Activated B cell treated with CpG ODN at 0.5 μM for 24 hours (primary cell): ENCODE data around the gene MPPED1. TPM values are rescaled to one million over a fixed set of nuclear protein-coding genes. Genes with fewer than 3 reads are reported as not detected.

Experiments
- ATAC-seq: fragments of 200-7000 bp; cut with Tn5 transposase; one replicate; pipeline ENCODE4 v1.10.0; 2021; ENCODE audit warnings: low read depth, mild to moderate bottlenecking, moderate library complexity
- CTCF ChIA-PET: fragments of 350-600 bp; sonication (Branson Sonifier 250); formaldehyde crosslinking; loops from one replicate; lab custom pipeline; 2021; ENCODE audit warnings: antibody characterized with exemption; lab: Charles Lee
- POLR2A ChIA-PET: fragments of 350-600 bp; sonication (Branson Sonifier 250); formaldehyde crosslinking; loops from one replicate; lab custom pipeline; 2021; ENCODE audit warnings: antibody characterized with exemption; lab: Charles Lee
- DNase-seq: peaks from one replicate; pipeline ENCODE4 v3.0.0; 2022
- H3K27ac Mint-ChIP-seq: one replicate; pipeline ENCODE4 v1.8.0; 2020; ENCODE audit warnings: mixed read lengths
- H3K27me3 Mint-ChIP-seq: one replicate; pipeline ENCODE4 v1.8.0; 2021; ENCODE audit warnings: mixed read lengths
- H3K36me3 Mint-ChIP-seq: one replicate; pipeline ENCODE4 v1.8.0; 2021; ENCODE audit warnings: low read depth, mixed read lengths
- H3K4me1 Mint-ChIP-seq: one replicate; pipeline ENCODE4 v1.8.0; 2021; ENCODE audit warnings: mixed read lengths
- H3K4me3 Mint-ChIP-seq: one replicate; pipeline ENCODE4 v1.8.0; 2020; ENCODE audit warnings: mild to moderate bottlenecking, mixed read lengths
- H3K9me3 Mint-ChIP-seq: one replicate; pipeline ENCODE4 v1.8.0; 2020; ENCODE audit warnings: mixed read lengths
- CTCF ChIP-seq: fragments of 200-600 bp; IDR thresholded peaks from one replicate; pipeline ENCODE4 v1.8.0; 2022; ENCODE audit warnings: antibody characterized with exemption, mild to moderate bottlenecking
- intact Hi-C: fragments of 100-400 bp; cut with micrococcal nuclease; formaldehyde crosslinking; loops from one replicate; pipeline ENCODE4 v1.15.1; 2024
- total RNA-seq: library from RNA; stranded (reverse); gene quantifications from 2 replicates; pipeline ENCODE4 v1.2.3, GENCODE V29; 2022

The MPPED1 gene
- total RNA-seq = not detected in 2 replicates

- H3K36me3 Mint-ChIP-seq = no peaks in the 10 kb centered on the region
- intact Hi-C loops = no loop called here
- H3K4me1 Mint-ChIP-seq = no peaks in the 10 kb centered on the region
- TF ChIP-seq CTCF = no peak
- DNase-seq (no peak), ATAC-seq (no peak)
- H3K4me3 Mint-ChIP-seq = no peak within 1 kb of the TSS
- H3K27me3 Mint-ChIP-seq = peaks cover 49% of the 10 kb centered on the region
- no peaks in the 10 kb centered on the region for H3K9me3 Mint-ChIP-seq
- H3K27ac Mint-ChIP-seq = no peak within 1 kb of the TSS
- POLR2A ChIA-PET = no interaction called here
- CTCF ChIA-PET = no interaction called here
These were observed at the start of gene MPPED1 for GRCh38 chr22:43411869-43412807. Gene MPPED1, plus strand, starts transcription at chr22:43412014. Its CDS starts 12,972 bp downstream, at chr22:43424986.

- Mint-ChIP-seq H3K36me3 (no peaks in the 10 kb centered on the region), H3K4me3 (no peak overlapping the region), H3K9me3 (no peaks in the 10 kb centered on the region), H3K27me3 (peaks cover 12% of the 10 kb centered on the region), H3K27ac (no peak overlapping the region), H3K4me1 (no peaks in the 10 kb centered on the region)
- no peak for ATAC-seq
- DNase-seq = no peak
- POLR2A ChIA-PET = no interaction called here
- intact Hi-C loops = no loop called here
- CTCF ChIA-PET = interaction anchor here (1.5 kb wide), 1 partner anchor 17 kb away, joined by 3 read pairs; no protein-coding TSS in a partner anchor
- TF ChIP-seq CTCF = no peak
These were observed 48.3 kb upstream of the MPPED1 start for GRCh38 chr22:43363315-43364168.

- no peaks in the 10 kb centered on the region for H3K9me3 Mint-ChIP-seq
- POLR2A ChIA-PET = interaction anchor here (0.6 kb wide), 1 partner anchor 31 kb away, joined by 3 read pairs; no protein-coding TSS in a partner anchor
- intact Hi-C loops = no loop called here
- no peaks in the 10 kb centered on the region for H3K36me3 Mint-ChIP-seq
- H3K4me3 Mint-ChIP-seq = no peak overlapping the region
- CTCF ChIA-PET = interaction anchor here (1.5 kb wide), 1 partner anchor 18 kb away, joined by 3 read pairs; no protein-coding TSS in a partner anchor
- ATAC-seq (no peak), DNase-seq (no peak)
- no peak for TF ChIP-seq CTCF
- H3K4me1 Mint-ChIP-seq = no peaks in the 10 kb centered on the region
- H3K27ac Mint-ChIP-seq = no peak overlapping the region
- H3K27me3 Mint-ChIP-seq = peaks cover 13% of the 10 kb centered on the region
These were observed 47.7 kb upstream of the MPPED1 start for GRCh38 chr22:43364169-43364435.

GRCh38 chr22:43365715-43366440 is 45.9 kb upstream of the MPPED1 start:
- H3K4me1 Mint-ChIP-seq = no peaks in the 10 kb centered on the region
- H3K27me3 Mint-ChIP-seq = peaks cover 22% of the 10 kb centered on the region
- H3K4me3 Mint-ChIP-seq = no peak overlapping the region
- no peak overlapping the region for H3K27ac Mint-ChIP-seq
- no peak for DNase-seq
- ATAC-seq = no peak
- intact Hi-C loops = no loop called here
- H3K36me3 Mint-ChIP-seq = no peaks in the 10 kb centered on the region
- TF ChIP-seq CTCF = no peak
- CTCF ChIA-PET = interaction anchor here (1.3 kb wide), 1 partner anchor 136 kb away, joined by 3 read pairs; no protein-coding TSS in a partner anchor
- POLR2A ChIA-PET = no interaction called here
- H3K9me3 Mint-ChIP-seq = no peaks in the 10 kb centered on the region
